Aorta (tissue), 5 donors: ENCODE data around the gene STRAP. TPM values are rescaled to one million over a fixed set of nuclear protein-coding genes. Genes with fewer than 3 reads are reported as not detected.

Experiments
- ATAC-seq: fragments of 200-7000 bp; cut with Tn5 transposase; one replicate; pipeline ENCODE4 v1.9.1; 2022; ENCODE audit warnings: moderate library complexity; ENCODE audit not compliant: low FRiP score
- DNase-seq, 2 donors: peaks; one replicate each; pipeline ENCODE4 v3.0.0-alpha.2; 2020
- H3K27ac ChIP-seq, 2 donors: one replicate each; pipeline ENCODE4 v1.5.1; 2013; ENCODE audit warnings: low read length in 2 of 2, mild to moderate bottlenecking in 2 of 2, moderate library complexity in 2 of 2, control low read depth in 1 of 2, inconsistent platforms in 1 of 2, low read depth in 1 of 2
- H3K27me3 ChIP-seq, 2 donors: one replicate each; pipeline ENCODE4 v1.6.1; 2013; ENCODE audit warnings: control low read depth in 1 of 2, low read length in 1 of 2, mild to moderate bottlenecking in 1 of 2, moderate library complexity in 1 of 2; ENCODE audit not compliant: insufficient read depth in 2 of 2, control insufficient read depth in 1 of 2
- H3K36me3 ChIP-seq, 2 donors: one replicate each; pipeline ENCODE4 v1.6.1; 2013; ENCODE audit warnings: control low read depth in 1 of 2, low read length in 1 of 2, mild to moderate bottlenecking in 1 of 2; ENCODE audit not compliant: insufficient read depth in 2 of 2, control insufficient read depth in 1 of 2
- H3K4me1 ChIP-seq, 2 donors: one replicate each; pipeline ENCODE4 v1.6.1; 2013; ENCODE audit warnings: low read length in 2 of 2, control low read depth in 1 of 2, mild to moderate bottlenecking in 1 of 2, moderate library complexity in 1 of 2; ENCODE audit not compliant: insufficient read depth in 2 of 2, control insufficient read depth in 1 of 2
- H3K4me3 ChIP-seq, 2 donors: one replicate each; pipeline ENCODE4 v1.5.1; 2013; ENCODE audit warnings: low read length in 2 of 2, control low read depth in 1 of 2, mild to moderate bottlenecking in 1 of 2
- H3K9me3 ChIP-seq: one replicate; pipeline ENCODE4 v1.6.1; 2013; ENCODE audit warnings: mild to moderate bottlenecking, low read length; ENCODE audit not compliant: control insufficient read depth
- WGBS, 2 donors: extraction: QIAGEN DNeasy Blood & Tissue Kit; methylation state at CpG; one replicate each; pipeline ENCODE4 v1.1.7; 2013; 5-methylcytosine and 5-hydroxymethylcytosine counted together
- intact Hi-C, 2 donors: fragments of 100-400 bp; cut with DNase I; formaldehyde crosslinking; loops; one replicate each; pipeline versions ENCODE4 v1.14.2 to v1.15.0; 2022
- polyA plus RNA-seq, 2 donors: library from polyadenylated mRNA; stranded (reverse); fragments of 200-250 nt; gene quantifications; one replicate each; pipeline ENCODE4 v1.2.3, GENCODE V29; 2013
- total RNA-seq, 2 donors: library from RNA; stranded (reverse); fragmentation: NEBNext Ultra II Directional; extraction: Animal tissue kit (Norgen Biotek cat#: 25700); gene quantifications; one replicate each; pipeline ENCODE4 v1.2.1, GENCODE V29; 2021
- donor health status: healthy with polysubstance abuse.
- donor health status: Bipolar disorder and iron deficiency.
- donor health status: DM: no; HTN: no; CAD: no.
- donor health status: DM: no; HTN: no; CAD: no.
- donor health status: DM: yes; HTN: yes; CAD: no.

STRAP gene
- total and polyA plus RNA-seq, 4 donors, result 60.2 to 120 (median 73.6) TPM

GRCh38 chr12:15879413-15879812 lies 2.8 kb upstream of the STRAP start:
- 94 to 95% methylated on average over 3 of the region's 3 CpGs for WGBS, 2 donors
- Histone ChIP-seq H3K4me3 (no peak overlapping the region), H3K27me3 (no peaks in the 10 kb centered on the region), H3K4me1 (no peaks in the 10 kb centered on the region), H3K36me3 (no peaks in the 10 kb centered on the region), H3K9me3 (no peaks in the 10 kb centered on the region), H3K27ac (no peak overlapping the region)
- intact Hi-C loops, result no loop called here
- ATAC-seq (no peak), DNase-seq (no peak)

DNA sequence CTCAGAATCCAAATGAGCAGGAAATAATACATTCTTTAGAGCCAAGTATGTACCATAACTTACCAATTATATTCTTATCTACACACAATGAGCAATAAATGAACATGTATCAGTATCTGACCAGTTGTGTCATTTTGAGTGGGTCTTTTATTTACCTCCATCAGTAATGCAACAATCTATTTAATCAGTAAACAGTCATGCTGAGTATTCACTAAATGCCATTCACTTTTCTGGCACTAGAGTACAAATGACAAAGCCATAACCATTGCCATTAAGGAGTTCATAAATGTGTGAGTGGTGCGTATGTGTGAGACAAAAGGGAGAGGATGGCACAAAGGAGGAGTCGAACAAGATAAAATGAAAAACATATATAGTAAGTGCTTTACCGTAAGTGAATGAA lies 1.5 kb upstream of the STRAP start:
- DNase-seq (no peak), ATAC-seq (no peak)
- WGBS, 2 donors, result 89 to 94% methylated on average over 3 of the region's 3 CpGs
- Histone ChIP-seq H3K4me3 (no peak overlapping the region), H3K4me1 (peaks cover 0 to 3% of the 10 kb centered on the region in 2 donors), H3K36me3 (no peaks in the 10 kb centered on the region), H3K9me3 (no peaks in the 10 kb centered on the region), H3K27me3 (no peaks in the 10 kb centered on the region), H3K27ac (no peak overlapping the region)
- intact Hi-C loops, result no loop called here

DNA sequence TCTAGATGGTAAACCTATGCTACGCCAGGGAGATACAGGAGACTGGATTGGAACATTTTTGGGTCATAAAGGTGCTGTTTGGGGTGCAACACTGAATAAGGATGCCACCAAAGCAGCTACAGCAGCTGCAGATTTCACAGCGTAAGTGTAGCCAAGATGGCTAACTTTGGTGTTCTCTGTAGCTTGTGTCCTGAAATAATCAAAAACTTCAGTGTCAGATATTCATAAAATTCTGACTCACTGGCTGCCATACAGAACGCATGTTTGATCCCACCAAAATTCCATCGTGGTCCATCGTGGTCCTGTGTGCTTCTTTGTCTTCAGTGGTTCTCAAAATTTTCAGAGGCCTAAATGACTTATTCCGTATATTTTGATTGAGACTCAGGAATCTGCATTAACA lies 1.3 kb downstream of the STRAP start:
- DNase-seq (no peak), ATAC-seq (no peak)
- Histone ChIP-seq H3K4me3 (peak overlapping the region in 1 of 2 donors; percentile 88), H3K9me3 (no peaks in the 10 kb centered on the region), H3K27ac (no peak overlapping the region), H3K4me1 (peaks cover 0 to 6% of the 10 kb centered on the region in 2 donors), H3K36me3 (no peaks in the 10 kb centered on the region), H3K27me3 (no peaks in the 10 kb centered on the region)
- intact Hi-C loops, result no loop called here
- WGBS, 2 donors, result 25 to 31% methylated on average over 6 of the region's 6 CpGs

DNA sequence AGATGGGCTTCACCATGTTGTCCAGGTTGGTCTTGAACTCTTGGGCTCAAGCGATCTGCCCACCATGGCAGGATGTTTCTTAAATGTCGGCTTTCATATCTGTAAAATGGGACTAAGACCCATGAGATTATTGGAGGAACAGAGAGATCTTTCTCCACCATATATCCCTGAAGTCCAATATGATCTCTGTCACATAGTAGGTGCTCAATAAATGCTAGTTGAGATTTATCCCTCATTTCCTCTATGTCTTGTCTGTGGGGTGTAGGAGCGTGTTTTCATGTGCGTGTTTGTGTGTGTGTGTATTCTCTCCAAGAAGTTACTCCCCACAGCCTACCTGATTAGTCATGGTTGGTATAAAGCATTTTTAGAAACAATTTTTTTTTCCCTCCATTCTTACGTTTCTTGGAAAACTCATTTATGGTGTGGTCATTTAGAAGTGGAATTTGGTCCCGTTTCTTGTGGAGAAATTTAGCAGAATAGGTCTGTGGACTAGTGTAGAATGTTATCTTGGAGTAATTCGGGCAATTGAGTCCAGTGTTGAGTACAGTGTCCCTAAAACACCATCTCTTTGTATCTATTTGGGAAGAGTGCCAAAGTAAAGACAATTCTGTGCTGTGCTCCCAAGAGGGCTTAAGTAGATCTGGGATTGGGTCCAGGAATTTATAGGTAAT lies 4.3 kb downstream of the STRAP start:
- 62% methylated on average over 7 of the region's 7 CpGs for WGBS, 2 donors
- H3K27me3 ChIP-seq, result no peaks in the 10 kb centered on the region
- ATAC-seq (no peak), DNase-seq (no peak)
- peak overlapping the region in 1 of 2 donors; percentile 57 for H3K27ac ChIP-seq
- H3K4me3 ChIP-seq, result no peak overlapping the region
- H3K4me1 ChIP-seq, result peaks cover 0 to 6% of the 10 kb centered on the region in 2 donors
- intact Hi-C loops, result no loop called here
- H3K9me3 ChIP-seq, result no peaks in the 10 kb centered on the region
- no peaks in the 10 kb centered on the region for H3K36me3 ChIP-seq

DNA sequence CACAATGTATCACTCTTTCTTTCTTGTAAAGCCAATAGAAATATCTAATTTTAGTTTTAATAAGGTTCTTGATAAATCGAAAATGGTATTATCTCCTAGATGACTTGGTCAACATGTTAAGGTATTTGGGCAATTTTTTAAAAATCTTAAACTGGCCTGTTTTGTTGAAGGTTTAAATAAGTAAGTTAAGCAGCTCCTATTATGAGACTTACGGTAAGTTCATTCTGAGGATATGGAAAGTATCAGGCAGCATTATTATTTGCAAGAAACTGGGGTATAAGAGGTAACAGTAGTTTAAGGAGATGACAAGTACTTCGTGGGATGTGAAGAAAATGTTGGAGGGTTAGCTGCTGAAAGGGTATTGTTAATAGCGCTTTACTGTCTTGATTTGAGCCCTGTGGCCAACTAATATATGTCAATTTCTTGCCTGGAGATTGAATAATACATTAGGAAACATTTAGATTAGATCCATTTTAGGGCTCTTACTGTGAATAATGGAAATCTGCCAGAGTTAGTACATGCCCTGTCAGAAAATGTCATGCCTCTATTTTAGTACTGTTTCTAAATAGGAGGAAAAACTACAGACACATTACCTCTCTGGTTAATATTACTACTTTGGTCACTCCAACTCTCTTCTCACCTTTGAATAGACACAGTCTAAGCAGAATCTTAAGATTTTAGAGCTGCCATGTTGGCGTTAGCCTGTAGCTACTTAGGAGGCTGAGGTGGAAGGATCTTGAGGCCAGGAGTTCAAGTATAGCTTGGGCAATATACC lies 5.0 kb downstream of the STRAP start:
- WGBS, 2 donors, result 69% methylated on average over 5 of the region's 5 CpGs
- H3K4me3 ChIP-seq, result no peak overlapping the region
- ATAC-seq, result no peak

DNA sequence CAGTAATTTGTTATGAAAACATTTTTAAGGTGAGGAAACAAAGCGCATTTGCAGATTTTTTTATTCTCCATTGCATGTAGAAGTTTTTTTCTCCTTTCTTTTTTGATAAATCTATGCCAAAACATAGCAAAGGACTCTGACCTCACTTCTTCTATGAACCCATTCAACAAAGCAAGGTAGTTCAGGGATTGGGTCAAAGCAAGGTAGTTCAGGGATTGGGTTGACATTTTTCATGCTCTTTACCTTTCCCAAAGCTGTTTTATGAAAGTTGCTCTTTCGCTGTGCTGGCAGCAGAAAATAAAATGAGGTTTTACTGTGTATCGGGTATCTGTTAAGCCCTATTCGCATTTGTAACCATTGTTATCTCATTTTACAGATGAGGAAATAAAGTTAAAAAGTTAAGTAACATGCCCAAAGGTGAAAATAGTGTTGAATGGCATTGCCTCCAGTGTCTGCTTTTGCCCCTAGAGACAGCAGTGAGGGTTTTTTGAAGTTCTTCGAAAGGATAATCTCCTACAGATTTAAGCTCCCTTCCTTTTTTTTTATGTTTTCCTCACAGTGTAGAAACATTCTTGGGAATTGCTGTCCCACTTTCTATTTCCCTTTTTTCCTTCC lies 10.6 kb downstream of the STRAP start:
- H3K4me3 ChIP-seq, result no peak overlapping the region
- DNase-seq (no peak), ATAC-seq (no peak)
- no peaks in the 10 kb centered on the region for H3K4me1 ChIP-seq
- no peaks in the 10 kb centered on the region for H3K27me3 ChIP-seq
- intact Hi-C loops, result no loop called here
- WGBS, 2 donors, result 87 to 91% methylated on average over 5 of the region's 5 CpGs
- no peaks in the 10 kb centered on the region for H3K36me3 ChIP-seq
- H3K27ac ChIP-seq, result no peak overlapping the region
- H3K9me3 ChIP-seq, result no peaks in the 10 kb centered on the region

More for the DNA sequence above, 5.0 kb downstream of the STRAP start:
- Histone ChIP-seq H3K9me3 (no peaks in the 10 kb centered on the region), H3K27me3 (no peaks in the 10 kb centered on the region), H3K4me1 (peaks cover 0 to 6% of the 10 kb centered on the region in 2 donors), H3K27ac (peak overlapping the region in 1 of 2 donors; percentile 57), H3K36me3 (no peaks in the 10 kb centered on the region)
- intact Hi-C loops, result no loop called here
- DNase-seq, result no peak

DNA sequence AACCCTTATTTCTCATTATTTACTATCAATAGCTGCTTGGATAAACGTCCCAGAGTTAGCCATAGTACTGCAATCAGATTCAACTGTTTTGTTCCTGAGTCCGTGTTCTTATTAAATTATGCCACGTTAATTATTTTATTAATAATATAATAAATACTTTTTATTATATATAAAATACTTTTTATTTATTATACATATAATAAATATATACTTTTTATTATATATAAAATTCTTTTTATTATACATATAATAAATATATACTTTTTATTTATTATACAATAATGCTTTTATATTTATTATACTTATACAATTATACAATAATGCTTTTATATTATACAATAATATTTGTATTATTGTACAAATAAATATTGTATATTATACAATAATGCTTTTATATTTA lies 11.1 kb downstream of the STRAP start:
- intact Hi-C loops, result no loop called here
- no peak overlapping the region for H3K4me3 ChIP-seq
- no peak for ATAC-seq
- no peaks in the 10 kb centered on the region for H3K36me3 ChIP-seq
- 74 to 75% methylated on average over 3 of the region's 3 CpGs for WGBS, 2 donors
- DNase-seq, result no peak
- H3K27me3 ChIP-seq, result no peaks in the 10 kb centered on the region
- H3K4me1 ChIP-seq, result no peaks in the 10 kb centered on the region
- H3K27ac ChIP-seq, result no peak overlapping the region
- no peaks in the 10 kb centered on the region for H3K9me3 ChIP-seq

DNA sequence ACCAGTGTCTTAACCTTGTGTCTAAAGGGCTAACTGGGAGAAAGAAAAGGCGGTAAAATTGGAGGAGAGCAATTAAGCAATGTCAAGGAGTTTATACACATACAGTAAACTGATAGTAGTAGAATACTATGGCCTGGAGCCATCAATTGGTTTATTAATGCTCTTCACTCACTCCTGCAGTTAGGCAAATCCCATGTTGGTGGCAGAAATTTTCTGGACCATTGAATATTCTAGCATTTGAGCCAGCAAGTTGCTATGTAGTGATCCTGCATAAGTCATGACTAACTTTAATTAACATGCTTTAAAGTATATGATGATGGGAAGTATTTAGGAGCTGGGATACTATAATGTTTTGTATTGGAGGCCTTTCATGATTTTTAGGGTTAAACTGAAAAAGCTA lies 14.7 kb downstream of the STRAP start:
- Histone ChIP-seq H3K36me3 (no peaks in the 10 kb centered on the region), H3K9me3 (no peaks in the 10 kb centered on the region), H3K4me1 (no peaks in the 10 kb centered on the region), H3K27me3 (no peaks in the 10 kb centered on the region), H3K27ac (no peak overlapping the region), H3K4me3 (no peak overlapping the region)
- intact Hi-C loops, result no loop called here
- WGBS, 2 donors, result 91 to 100% methylated on average over 1 of the region's 1 CpG
- DNase-seq (no peak), ATAC-seq (no peak)
